GM18861 (cell line): ENCODE data around the gene MIEF1.
A peak's percentile ranks its signal among the peaks of the same experiment; 100 is the strongest.
"Not testable (repeated sequence)": the region's sequence is repeated elsewhere in the genome, so short reads cannot be mapped to it uniquely, and the experiment has no call there.

Source experiments
- ATAC-seq: cut with Tn5 transposase; IDR thresholded peaks from one replicate; pipeline ENCODE4 v1.9.1; 2021; ENCODE audit not compliant: unreplicated experiment

Gene MIEF1

DNA sequence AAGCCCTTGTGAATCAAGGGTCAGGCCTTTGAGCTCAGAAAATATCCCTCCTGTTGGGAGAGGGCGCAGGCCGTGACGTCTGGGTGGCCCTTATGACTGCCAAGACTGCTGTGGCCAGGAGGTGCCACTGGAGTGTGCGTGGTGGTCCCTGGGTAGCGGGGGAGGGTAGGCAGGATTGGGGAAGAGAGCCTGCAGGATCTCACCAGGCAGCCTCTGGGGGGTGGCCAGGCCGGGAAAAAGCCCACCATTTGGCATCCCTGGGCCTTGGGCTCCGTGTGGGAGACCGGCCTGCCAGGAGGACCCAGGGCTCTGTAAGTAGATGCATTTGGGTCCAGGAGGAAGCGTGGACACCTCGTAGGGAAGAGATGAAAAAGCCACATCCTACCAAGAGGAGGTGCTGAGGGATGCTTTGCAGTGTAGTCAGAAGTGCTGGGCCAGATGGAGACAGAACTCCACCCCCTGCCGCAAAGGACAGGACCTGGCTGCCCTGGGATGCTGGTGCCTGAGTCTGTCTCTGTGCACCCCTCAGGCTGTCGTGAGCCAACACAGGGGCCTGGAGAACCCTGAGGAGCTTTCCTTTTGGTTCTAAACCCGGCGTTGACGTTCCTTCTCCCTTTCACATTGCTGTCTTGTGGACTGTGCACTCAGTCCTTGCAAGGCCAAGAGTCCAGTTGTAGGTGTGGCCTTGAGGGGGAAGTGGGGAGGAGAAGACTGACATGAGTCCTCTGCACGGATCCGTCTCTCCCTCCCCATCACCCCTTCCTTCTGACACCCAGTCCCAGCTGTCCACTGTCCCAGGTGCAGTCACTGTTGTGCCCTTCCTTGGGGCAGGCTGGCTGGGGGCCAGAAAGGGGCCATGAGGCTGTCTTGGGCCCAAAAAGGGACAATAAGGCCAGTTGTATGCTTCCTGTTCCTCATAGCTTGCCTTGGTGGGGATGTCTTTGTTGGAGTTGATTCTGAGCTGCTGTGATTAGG is 12.7 kb upstream of the MIEF1 start:
- ATAC-seq: no peak

GRCh38 chr22:39490135-39490798 is 11.8 kb upstream of the MIEF1 start:
- peak; percentile 65 for ATAC-seq

- ATAC-seq: no peak
Observed at GRCh38 chr22:39490966-39491680, 11.0 kb upstream of the MIEF1 start.

- no peak for ATAC-seq
Observed at GRCh38 chr22:39491696-39492095, 10.4 kb upstream of the MIEF1 start.

DNA sequence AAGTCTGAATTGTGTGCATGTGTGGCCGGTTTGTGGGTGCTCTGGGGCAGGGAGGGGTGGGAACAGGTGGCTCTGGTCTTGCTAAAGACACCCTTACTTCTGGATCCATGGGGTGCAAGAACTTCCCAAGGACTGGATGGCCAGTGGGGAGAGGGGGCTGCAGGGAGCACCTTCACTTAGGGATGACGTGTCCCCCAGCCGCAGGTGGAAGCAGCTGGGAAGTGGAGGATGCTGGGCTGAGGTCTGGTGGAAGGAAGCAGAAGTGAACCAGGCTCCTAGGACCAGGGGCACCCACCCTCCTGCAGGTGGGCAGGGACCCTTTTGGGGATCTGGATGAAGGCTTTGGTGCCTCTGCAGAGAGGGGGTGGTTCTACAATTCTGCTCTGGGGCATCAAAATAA is 9.9 kb upstream of the MIEF1 start:
- ATAC-seq: no peak

- no peak for ATAC-seq
Observed at GRCh38 chr22:39493759-39494158, 8.3 kb upstream of the MIEF1 start.

DNA sequence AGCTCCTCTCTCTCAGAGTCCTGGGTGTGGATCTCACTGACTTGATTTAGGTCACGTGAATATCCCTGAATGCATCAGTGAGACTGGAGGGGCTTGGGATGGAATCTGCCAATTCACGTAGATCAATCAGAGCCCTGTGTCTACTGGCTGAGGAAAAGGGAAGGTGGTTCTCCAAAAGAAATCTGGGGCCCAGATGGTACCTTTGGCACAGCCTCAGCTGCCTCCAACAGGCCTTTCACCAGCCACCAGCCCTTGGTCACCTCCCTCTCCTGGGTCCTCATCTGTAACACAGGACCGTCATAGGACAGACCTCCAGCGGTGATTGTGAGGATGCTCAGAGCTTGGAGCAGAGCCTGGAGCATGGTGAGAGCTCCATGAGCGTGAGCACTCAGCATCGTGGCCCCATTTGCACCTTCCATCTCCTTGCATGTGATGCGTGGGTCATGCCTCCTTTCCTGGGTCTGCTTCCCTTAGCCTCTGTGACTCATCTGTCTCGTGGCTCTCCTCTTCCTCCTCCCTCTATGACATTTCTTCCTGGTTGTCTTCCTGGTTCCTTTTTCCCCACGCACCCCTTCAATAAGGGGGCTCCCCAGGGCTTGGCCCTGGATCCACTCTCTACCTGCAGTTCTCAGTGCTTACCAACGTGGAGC is 7.5 kb upstream of the MIEF1 start:
- no peak for ATAC-seq

GRCh38 chr22:39496131-39496838 is 5.8 kb upstream of the MIEF1 start:
- no peak for ATAC-seq

DNA sequence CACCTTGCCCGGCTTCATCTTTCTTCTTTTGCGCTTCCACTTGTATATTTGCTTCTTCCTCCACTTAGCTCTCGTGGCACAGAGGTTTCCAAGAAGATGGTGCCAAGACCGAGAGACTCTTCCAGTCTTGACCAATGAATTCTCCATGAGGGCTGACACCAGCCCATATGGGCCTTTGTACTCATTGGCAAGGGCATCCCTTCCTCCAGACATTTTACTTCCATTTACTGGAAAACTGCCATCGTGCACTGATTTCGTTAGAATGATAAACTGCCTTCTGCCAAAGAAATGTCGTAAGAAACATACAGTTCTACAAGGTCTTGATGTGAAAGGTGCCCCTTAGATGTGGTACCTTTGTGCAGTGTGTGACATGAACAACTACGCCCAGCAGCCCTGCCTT is 4.7 kb upstream of the MIEF1 start:
- ATAC-seq: no peak

DNA sequence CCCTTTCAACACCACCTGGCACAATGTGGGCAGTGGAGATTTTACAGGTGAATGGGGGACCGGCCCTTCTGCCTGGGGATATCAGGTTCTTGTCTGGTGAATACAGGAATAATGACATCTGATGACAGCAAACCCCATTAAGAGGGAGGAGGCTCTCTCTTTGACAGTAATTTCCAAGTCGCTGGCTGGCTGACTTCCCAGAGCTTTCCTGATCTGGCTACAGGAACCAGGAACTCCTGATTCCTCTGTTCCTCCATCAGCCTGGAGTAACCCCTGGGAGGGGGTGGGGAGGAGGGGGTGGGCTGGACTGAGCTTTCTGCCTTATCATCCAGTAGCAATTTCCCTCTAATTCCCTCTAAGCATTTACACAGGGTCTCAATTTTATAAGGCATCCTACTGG is 3.7 kb upstream of the MIEF1 start:
- ATAC-seq: no peak

GRCh38 chr22:39498802-39499201 is 3.3 kb upstream of the MIEF1 start:
- no peak for ATAC-seq

DNA sequence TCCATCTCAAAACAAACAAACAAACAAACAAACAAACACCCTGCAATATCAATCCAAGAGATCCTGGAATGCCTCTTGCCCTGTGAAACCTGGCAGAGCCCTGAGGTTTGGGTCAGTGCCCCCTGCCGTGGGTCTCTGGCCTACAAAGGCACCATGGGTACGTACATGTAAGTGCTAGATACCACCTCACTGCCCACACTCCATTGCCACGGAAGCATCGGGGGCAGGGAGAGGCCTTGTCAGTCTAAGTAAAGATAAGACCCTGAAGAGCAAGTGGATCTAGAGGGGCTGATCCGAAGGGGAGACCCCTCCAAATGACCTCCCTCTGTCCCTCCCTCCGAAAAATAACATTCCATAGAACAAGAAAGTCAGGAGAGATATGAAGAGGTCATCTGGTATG is 2.0 kb upstream of the MIEF1 start:
- no peak for ATAC-seq

DNA sequence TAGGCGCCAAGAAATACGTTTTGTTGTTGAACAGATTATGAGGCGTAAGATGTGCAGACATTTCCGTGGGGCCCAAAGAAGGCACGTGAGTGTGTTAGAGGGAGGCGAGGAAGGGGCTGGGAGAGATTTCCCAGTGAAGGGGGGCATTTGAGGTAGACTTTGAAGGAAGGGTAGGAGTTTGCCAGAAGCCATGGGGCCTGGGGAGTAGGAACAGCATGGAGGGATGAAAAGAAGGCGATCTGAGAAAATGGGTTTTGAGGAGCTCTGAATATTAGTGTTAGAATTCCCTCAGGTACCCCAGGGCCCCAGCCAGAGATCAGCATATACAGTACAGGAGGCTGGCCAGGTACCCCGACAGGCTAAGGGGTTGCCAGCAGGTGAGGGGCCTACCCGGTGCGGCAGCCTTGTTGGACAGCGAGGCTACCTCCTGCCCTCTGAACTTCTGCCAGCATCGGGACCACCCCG is 414 bp upstream of the MIEF1 start:
- ATAC-seq: no peak

GRCh38 chr22:39502789-39503409 is 809 bp downstream of the MIEF1 start:
- ATAC-seq: peak; percentile 7

GRCh38 chr22:39503630-39504029 is 1.5 kb downstream of the MIEF1 start:
- ATAC-seq: no peak

- ATAC-seq: no peak
Observed at GRCh38 chr22:39504071-39504470, 2.0 kb downstream of the MIEF1 start.

DNA sequence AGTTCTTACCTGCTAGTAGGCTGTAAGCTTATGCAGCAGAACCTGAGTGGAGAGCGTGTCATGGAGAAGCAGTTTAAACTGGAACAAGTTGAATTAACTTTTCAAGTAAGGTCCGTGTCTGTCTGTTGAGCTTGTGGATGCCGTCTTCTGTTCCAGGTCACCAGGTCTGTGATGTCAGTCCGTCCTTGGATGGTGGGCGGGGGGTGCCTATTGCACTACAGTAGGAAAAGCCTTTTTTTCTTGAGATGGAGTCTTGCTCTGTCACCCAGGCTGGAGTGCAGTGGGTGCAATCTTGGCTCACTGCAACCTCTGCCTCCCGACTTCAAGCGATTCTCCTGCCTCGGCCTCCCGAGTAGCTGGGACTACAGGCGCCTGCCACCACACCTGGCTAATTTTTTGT is 4.9 kb downstream of the MIEF1 start:
- not testable (repeated sequence) for ATAC-seq

GRCh38 chr22:39508393-39508792 is 6.3 kb downstream of the MIEF1 start:
- no peak for ATAC-seq

- no peak for ATAC-seq
Observed at GRCh38 chr22:39510529-39511149, 8.5 kb downstream of the MIEF1 start.
